SK-MEL-5 (cell line): ENCODE results near the gene CXADR. TPM values are rescaled to one million over a fixed set of nuclear protein-coding genes. Genes with fewer than 3 reads are reported as not detected.

Experiments
- DNase-seq: peaks from one replicate; pipeline ENCODE4 v3.0.0-alpha.2; 2016; ENCODE audit warnings: low read depth, low spot score
- in situ Hi-C: cut with HindIII; loops from 2 replicates; pipeline ENCODE4 v1.10.0; 2016; ENCODE audit warnings: low sequenced_read_pairs, high pct_unique_total_duplicates, low pct_unique_long_range_greater_than_20kb
- total RNA-seq: library from RNA; depleted of rRNA; stranded (reverse); fragments of >200 nt; shearing (Covaris generic); gene quantifications from 2 replicates; pipeline ENCODE4 v1.2.3, GENCODE V29; 2014

The CXADR gene
- total RNA-seq, 1 experiment from 2014 or later = 25.9 TPM

GRCh38 chr21:17527711-17528110 lies 14.9 kb downstream of the CXADR start:
- DNase-seq = no peak
- in situ Hi-C loops = no loop called here

GRCh38 chr21:17529648-17530047 lies 16.8 kb downstream of the CXADR start:
- no peak for DNase-seq
- in situ Hi-C loops = no loop called here

GRCh38 chr21:17532292-17532691 lies 19.4 kb downstream of the CXADR start:
- no peak for DNase-seq
- in situ Hi-C loops = no loop called here

GRCh38 chr21:17536381-17536780 lies 23.5 kb downstream of the CXADR start:
- in situ Hi-C loops = no loop called here
- no peak for DNase-seq

- peak; percentile 8 for DNase-seq
- in situ Hi-C loops = no loop called here
Observed at GRCh38 chr21:17537299-17537698, 24.5 kb downstream of the CXADR start.

GRCh38 chr21:17538576-17538975 lies 25.7 kb downstream of the CXADR start:
- in situ Hi-C loops = no loop called here

GRCh38 chr21:17539323-17539722 lies 26.5 kb downstream of the CXADR start:
- in situ Hi-C loops = no loop called here
- DNase-seq = no peak

More at GRCh38 chr21:17538576-17538975, 25.7 kb downstream of the CXADR start:
- DNase-seq = no peak

GRCh38 chr21:17539743-17540341 lies 27.0 kb downstream of the CXADR start:
- DNase-seq = no peak
- in situ Hi-C loops = no loop called here

GRCh38 chr21:17540530-17540929 lies 27.7 kb downstream of the CXADR start:
- no peak for DNase-seq
- in situ Hi-C loops = no loop called here

- no peak for DNase-seq
- in situ Hi-C loops = no loop called here
Observed at GRCh38 chr21:17542371-17543011, 29.6 kb downstream of the CXADR start.

GRCh38 chr21:17545007-17545406 lies 32.2 kb downstream of the CXADR start:
- no peak for DNase-seq
- in situ Hi-C loops = no loop called here

GRCh38 chr21:17548262-17548661 lies 35.4 kb downstream of the CXADR start:
- no peak for DNase-seq
- in situ Hi-C loops = no loop called here

- no peak for DNase-seq
- in situ Hi-C loops = loop anchor here (5.0 kb wide), 1 partner anchor 158 kb away; no protein-coding TSS in a partner anchor
Observed at GRCh38 chr21:17550671-17551308, 37.9 kb downstream of the CXADR start.

- in situ Hi-C loops = loop anchor here (5.0 kb wide), 1 partner anchor 160 kb away; no protein-coding TSS in a partner anchor
Observed at GRCh38 chr21:17552410-17552809, 39.6 kb downstream of the CXADR start.

GRCh38 chr21:17554120-17554519 lies 41.3 kb downstream of the CXADR start:
- in situ Hi-C loops = loop anchor here (5.0 kb wide), 1 partner anchor 162 kb away; no protein-coding TSS in a partner anchor
- no peak for DNase-seq

More at GRCh38 chr21:17552410-17552809, 39.6 kb downstream of the CXADR start:
- DNase-seq = no peak

- in situ Hi-C loops = loop anchor here (5.0 kb wide), 1 partner anchor 163 kb away; no protein-coding TSS in a partner anchor
- DNase-seq = peak; percentile 65
Observed at GRCh38 chr21:17554679-17555465, 42.0 kb downstream of the CXADR start.

- DNase-seq = no peak
- in situ Hi-C loops = no loop called here
Observed at GRCh38 chr21:17560377-17561025, 47.7 kb downstream of the CXADR start.
